ENCODE data around the gene HECW1.

Gene HECW1

GRCh38 chr7:43552122-43552521, 439.7 kb downstream of the HECW1 start:
- no peak for DNase-seq (ENCODE audit: low read depth)
- TF ChIP-seq CTCF (conservative IDR thresholded peaks at IDR 0.05; ENCODE audit: low read length) = no peak
- H3K4me3 ChIP-seq (ENCODE audit: low read length) = no peak overlapping the region

GRCh38 chr7:43553999-43554398, 441.6 kb downstream of the HECW1 start:
- peak; percentile 69 for DNase-seq (ENCODE audit: low read depth)
- no peak overlapping the region for H3K4me3 ChIP-seq (ENCODE audit: low read length)
- TF ChIP-seq CTCF (conservative IDR thresholded peaks at IDR 0.05; ENCODE audit: low read length) = no peak

GRCh38 chr7:43554423-43554822, 442.0 kb downstream of the HECW1 start:
- H3K4me3 ChIP-seq (ENCODE audit: low read length) = no peak overlapping the region
- DNase-seq (ENCODE audit: low read depth) = no peak
- no peak for TF ChIP-seq CTCF (conservative IDR thresholded peaks at IDR 0.05; ENCODE audit: low read length)

- H3K4me3 ChIP-seq (ENCODE audit: low read length) = no peak overlapping the region
- no peak for DNase-seq (ENCODE audit: low read depth)
- no peak for TF ChIP-seq CTCF (conservative IDR thresholded peaks at IDR 0.05; ENCODE audit: low read length)
These were observed 445.5 kb downstream of the HECW1 start for GRCh38 chr7:43557831-43558495.

GRCh38 chr7:43559171-43559945, 446.9 kb downstream of the HECW1 start:
- H3K4me3 ChIP-seq (ENCODE audit: low read length) = no peak overlapping the region
- no peak for DNase-seq (ENCODE audit: low read depth)
- no peak for TF ChIP-seq CTCF (conservative IDR thresholded peaks at IDR 0.05; ENCODE audit: low read length)

GRCh38 chr7:43559946-43560335, 447.5 kb downstream of the HECW1 start:
- no peak for DNase-seq (ENCODE audit: low read depth)
- TF ChIP-seq CTCF (conservative IDR thresholded peaks at IDR 0.05; ENCODE audit: low read length) = no peak
- H3K4me3 ChIP-seq (ENCODE audit: low read length) = no peak overlapping the region

Data from AG10803 (cell line).